WTC11 (cell line): ENCODE data around the gene DTNB. TPM values are rescaled to one million over a fixed set of nuclear protein-coding genes. Genes with fewer than 3 reads are reported as not detected.
A peak's percentile ranks its signal among the peaks of the same experiment; 100 is the strongest.
"Not testable (repeated sequence)": the region's sequence is repeated elsewhere in the genome, so short reads cannot be mapped to it uniquely, and the experiment has no call there.

Experiments
- ATAC-seq: fragments of 200-7000 bp; cut with Tn5 transposase; 2 replicates; pipeline ENCODE4 v1.10.0; 2021; ENCODE audit warnings: mild to moderate bottlenecking, moderate library complexity
- CTCF ChIA-PET: fragments of 300-600 bp; sonication (Branson Sonifier 250); formaldehyde crosslinking; loops from one replicate; lab custom pipeline; 2021; ENCODE audit warnings: antibody characterized with exemption; lab: Charles Lee
- POLR2A ChIA-PET: fragments of 350-600 bp; sonication (Branson Sonifier 250); formaldehyde crosslinking; loops from one replicate; lab custom pipeline; 2021; ENCODE audit warnings: antibody characterized with exemption; lab: Charles Lee
- DNase-seq: peaks from one replicate; pipeline ENCODE4 v3.0.0; 2021; ENCODE audit warnings: low spot score
- H3K27ac Mint-ChIP-seq: 2 replicates; pipeline ENCODE4 v1.8.0; 2021; ENCODE audit warnings: mixed read lengths
- H3K27me3 Mint-ChIP-seq: 2 replicates; pipeline ENCODE4 v1.8.0; 2021; ENCODE audit warnings: low read depth, mild to moderate bottlenecking, moderate library complexity, mixed read lengths
- H3K36me3 Mint-ChIP-seq: 2 replicates; pipeline ENCODE4 v1.8.0; 2021; ENCODE audit warnings: mixed read lengths
- H3K4me1 Mint-ChIP-seq: 2 replicates; pipeline ENCODE4 v1.8.0; 2022; ENCODE audit warnings: mixed read lengths
- H3K4me3 Mint-ChIP-seq: 2 replicates; pipeline ENCODE4 v1.8.0; 2021; ENCODE audit warnings: mild to moderate bottlenecking, moderate library complexity, mixed read lengths
- H3K9me3 Mint-ChIP-seq: 2 replicates; pipeline ENCODE4 v1.8.0; 2021; ENCODE audit warnings: mixed read lengths
- ATF1 ChIP-seq: sonication (generic); formaldehyde crosslinking; IDR thresholded peaks from 2 replicates; pipeline ENCODE4 v1.8.1; 2023; ENCODE audit warnings: mild to moderate bottlenecking, moderate library complexity, missing genetic modification reagents
- E2F1 ChIP-seq: sonication (generic); formaldehyde crosslinking; IDR thresholded peaks from 2 replicates; pipeline ENCODE4 v1.8.0; 2022; ENCODE audit warnings: mild to moderate bottlenecking, missing genetic modification reagents
- ELF4 ChIP-seq: sonication (generic); formaldehyde crosslinking; IDR thresholded peaks from 2 replicates; pipeline ENCODE4 v1.8.1; 2022; ENCODE audit warnings: low read depth, mild to moderate bottlenecking, moderate library complexity, missing genetic modification reagents
- ETV6 ChIP-seq: sonication (generic); formaldehyde crosslinking; IDR thresholded peaks from 2 replicates; pipeline ENCODE4 v1.8.1; 2022; ENCODE audit warnings: mild to moderate bottlenecking, missing genetic modification reagents
- GABPB1 ChIP-seq: sonication (generic); formaldehyde crosslinking; IDR thresholded peaks from 2 replicates; pipeline ENCODE4 v1.8.1; 2023; ENCODE audit warnings: mild to moderate bottlenecking, missing genetic modification reagents
- HMGXB4 ChIP-seq: sonication (generic); formaldehyde crosslinking; IDR thresholded peaks from 2 replicates; pipeline ENCODE4 v1.8.1; 2023; ENCODE audit warnings: mild to moderate bottlenecking, moderate library complexity, missing genetic modification reagents
- IRF2 ChIP-seq: sonication (generic); formaldehyde crosslinking; IDR thresholded peaks from 2 replicates; pipeline ENCODE4 v1.8.0; 2022; ENCODE audit warnings: low read depth, missing genetic modification reagents, borderline replicate concordance
- NFATC4 ChIP-seq: fragments of 250-450 bp; sonication (Bioruptor Pico); IDR thresholded peaks from 2 replicates; pipeline ENCODE4 v1.9.0; 2021; ENCODE audit warnings: mild to moderate bottlenecking
- NFE2L1 ChIP-seq: sonication (generic); formaldehyde crosslinking; IDR thresholded peaks from 2 replicates; pipeline ENCODE4 v1.8.1; 2023; ENCODE audit warnings: missing genetic modification reagents
- NR2C2 ChIP-seq: sonication (generic); formaldehyde crosslinking; IDR thresholded peaks from 2 replicates; pipeline ENCODE4 v1.8.0; 2022; ENCODE audit warnings: mild to moderate bottlenecking, missing genetic modification reagents
- NR3C1 ChIP-seq: sonication (generic); formaldehyde crosslinking; conservative IDR thresholded peaks from 2 replicates; pipeline ENCODE4 v1.8.1; 2023; ENCODE audit warnings: low read depth, mild to moderate bottlenecking, missing genetic modification reagents
- OVOL2 ChIP-seq: fragments of 250-450 bp; sonication (Bioruptor Pico); IDR thresholded peaks from 2 replicates; pipeline ENCODE4 v1.9.0; 2021; ENCODE audit warnings: mild to moderate bottlenecking, borderline replicate concordance
- SMAD3 ChIP-seq: sonication (generic); formaldehyde crosslinking; IDR thresholded peaks from 2 replicates; pipeline ENCODE4 v1.8.0; 2022; ENCODE audit warnings: missing genetic modification reagents, mild to moderate bottlenecking, borderline replicate concordance
- SMAD4 ChIP-seq: sonication (generic); formaldehyde crosslinking; IDR thresholded peaks from 2 replicates; pipeline ENCODE4 v1.8.0; 2022; ENCODE audit warnings: mild to moderate bottlenecking, missing genetic modification reagents
- TCF7 ChIP-seq: sonication (generic); formaldehyde crosslinking; IDR thresholded peaks from 2 replicates; pipeline ENCODE4 v1.8.0; 2022; ENCODE audit warnings: mild to moderate bottlenecking, low read depth, missing genetic modification reagents, moderate library complexity
- ZBTB21 ChIP-seq: sonication (generic); formaldehyde crosslinking; IDR thresholded peaks from 2 replicates; pipeline ENCODE4 v1.8.1; 2023; ENCODE audit warnings: mild to moderate bottlenecking, missing genetic modification reagents, borderline replicate concordance
- ZNF121 ChIP-seq: sonication (generic); formaldehyde crosslinking; IDR thresholded peaks from 2 replicates; pipeline ENCODE4 v1.8.0; 2023; ENCODE audit warnings: missing genetic modification reagents
- ZNF512 ChIP-seq: sonication (generic); formaldehyde crosslinking; IDR thresholded peaks from 2 replicates; pipeline ENCODE4 v1.8.1; 2022; ENCODE audit warnings: missing genetic modification reagents, borderline replicate concordance
- total RNA-seq: library from RNA; stranded (reverse); gene quantifications from 3 replicates; pipeline ENCODE4 v1.2.3, GENCODE V29; 2021
- TF ChIP-seq, protein P1 (sequence below): sonication (generic); formaldehyde crosslinking; IDR thresholded peaks from 2 replicates; pipeline ENCODE4 v1.8.1; 2022; ENCODE audit warnings: mild to moderate bottlenecking, missing genetic modification reagents, moderate library complexity, borderline replicate concordance
- TF ChIP-seq, protein P2 (sequence below): fragments of 250-450 bp; sonication (Bioruptor Pico); IDR thresholded peaks from 2 replicates; pipeline ENCODE4 v2.1.2; 2022; ENCODE audit warnings: mild to moderate bottlenecking, moderate library complexity

Gene DTNB
- total RNA-seq, 1 experiment from 2014 or later: 39.9 TPM

- TF ChIP-seq, protein P1, sequence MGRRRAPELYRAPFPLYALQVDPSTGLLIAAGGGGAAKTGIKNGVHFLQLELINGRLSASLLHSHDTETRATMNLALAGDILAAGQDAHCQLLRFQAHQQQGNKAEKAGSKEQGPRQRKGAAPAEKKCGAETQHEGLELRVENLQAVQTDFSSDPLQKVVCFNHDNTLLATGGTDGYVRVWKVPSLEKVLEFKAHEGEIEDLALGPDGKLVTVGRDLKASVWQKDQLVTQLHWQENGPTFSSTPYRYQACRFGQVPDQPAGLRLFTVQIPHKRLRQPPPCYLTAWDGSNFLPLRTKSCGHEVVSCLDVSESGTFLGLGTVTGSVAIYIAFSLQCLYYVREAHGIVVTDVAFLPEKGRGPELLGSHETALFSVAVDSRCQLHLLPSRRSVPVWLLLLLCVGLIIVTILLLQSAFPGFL (CRISPR knock-in tag): no peak
- TF ChIP-seq, all 79 proteins: peak for 1
Measured at GRCh38 chr2:25606892-25607291, 66.5 kb downstream of the DTNB start (continued).

DNA sequence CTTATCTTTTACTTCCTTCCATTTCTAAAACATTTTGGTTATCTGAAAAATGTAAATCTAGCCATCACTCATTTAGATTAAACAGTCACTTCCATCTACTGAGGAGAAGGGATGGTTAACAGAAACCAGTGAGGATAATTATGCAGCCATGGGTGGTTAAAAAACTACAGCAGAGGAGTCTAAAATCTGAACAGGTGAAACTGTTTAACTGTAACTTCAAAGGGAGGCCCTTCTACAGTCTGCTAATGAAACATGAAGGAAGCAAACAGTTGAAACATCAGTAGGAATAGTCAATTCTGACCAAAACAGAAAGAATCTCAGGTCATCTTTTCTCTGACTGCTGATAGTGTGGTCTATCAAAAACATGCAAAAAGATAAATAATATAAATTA, 71.0 kb downstream of the DTNB start:
- Mint-ChIP-seq H3K4me1 (no peaks in the 10 kb centered on the region; the same call in 1 of the 2 replicates), H3K27ac (no peak overlapping the region), H3K27me3 (no peaks in the 10 kb centered on the region), H3K4me3 (no peak overlapping the region), H3K36me3 (peaks cover 6% of the 10 kb centered on the region), H3K9me3 (no peaks in the 10 kb centered on the region)
- CTCF ChIA-PET: no interaction called here
- DNase-seq (no peak), ATAC-seq (no peak)
- no peak for TF ChIP-seq ZBTB21 (CRISPR knock-in tag)
- no peak for TF ChIP-seq NFATC4 (CRISPR knock-in tag)
- TF ChIP-seq SMAD4 (CRISPR knock-in tag): no peak
- TF ChIP-seq ZNF121 (CRISPR knock-in tag): no peak
- TF ChIP-seq NFE2L1 (CRISPR knock-in tag): no peak
- TF ChIP-seq NR3C1: no peak
- TF ChIP-seq E2F1 (CRISPR knock-in tag): no peak
- no peak for TF ChIP-seq OVOL2
- no peak for TF ChIP-seq SMAD3 (CRISPR knock-in tag)
- no peak for TF ChIP-seq ATF1 (CRISPR knock-in tag)
- POLR2A ChIA-PET: interaction anchor here (0.6 kb wide), 1 partner anchor 70 kb away, joined by 5 read pairs; no protein-coding TSS in a partner anchor

DNA sequence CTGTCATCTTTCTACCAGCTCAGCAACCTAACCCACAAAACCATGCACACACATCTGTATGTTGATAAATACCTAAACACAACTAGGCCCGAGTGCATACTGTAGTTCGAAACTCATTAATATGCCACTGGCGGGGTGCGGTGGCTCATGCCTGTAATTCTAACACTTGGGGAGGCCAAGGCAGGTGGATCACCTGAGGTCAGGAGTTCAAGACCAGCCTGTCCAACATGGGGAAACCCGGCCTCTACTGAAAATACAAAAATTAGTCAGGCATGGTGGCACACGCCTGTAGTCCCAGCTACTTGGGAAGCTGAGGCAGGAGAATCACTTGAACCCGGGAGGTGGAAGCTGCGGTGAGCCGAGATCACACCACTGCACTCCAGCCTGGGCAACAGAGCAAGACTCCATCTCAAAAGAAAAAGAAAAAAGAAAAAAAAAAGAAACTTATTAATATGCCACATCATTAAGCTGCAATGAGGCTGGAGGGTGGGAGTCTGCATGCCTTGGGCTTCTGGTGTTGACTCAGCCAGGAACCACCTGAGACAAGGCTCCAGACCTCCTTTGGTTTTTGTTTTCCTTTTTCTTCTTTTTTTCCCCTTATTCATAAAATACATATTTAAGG, 71.6 kb downstream of the DTNB start:
- CTCF ChIA-PET, H3K27me3 Mint-ChIP-seq, ATAC-seq, H3K36me3 Mint-ChIP-seq, H3K9me3 Mint-ChIP-seq, H3K4me1 Mint-ChIP-seq, DNase-seq, H3K27ac Mint-ChIP-seq, H3K4me3 Mint-ChIP-seq: not testable (repeated sequence)
- POLR2A ChIA-PET: interaction anchor here (0.6 kb wide), 1 partner anchor 70 kb away, joined by 5 read pairs; no protein-coding TSS in a partner anchor

GRCh38 chr2:25598911-25599310, 74.5 kb downstream of the DTNB start:
- Mint-ChIP-seq H3K27me3 (no peaks in the 10 kb centered on the region), H3K27ac (peak overlapping the region; percentile 25; the same call in 1 of the 2 replicates), H3K4me3 (no peak overlapping the region), H3K9me3 (no peaks in the 10 kb centered on the region), H3K36me3 (peaks cover 6% of the 10 kb centered on the region), H3K4me1 (peaks cover 1% of the 10 kb centered on the region)
- TF ChIP-seq, protein P2, sequence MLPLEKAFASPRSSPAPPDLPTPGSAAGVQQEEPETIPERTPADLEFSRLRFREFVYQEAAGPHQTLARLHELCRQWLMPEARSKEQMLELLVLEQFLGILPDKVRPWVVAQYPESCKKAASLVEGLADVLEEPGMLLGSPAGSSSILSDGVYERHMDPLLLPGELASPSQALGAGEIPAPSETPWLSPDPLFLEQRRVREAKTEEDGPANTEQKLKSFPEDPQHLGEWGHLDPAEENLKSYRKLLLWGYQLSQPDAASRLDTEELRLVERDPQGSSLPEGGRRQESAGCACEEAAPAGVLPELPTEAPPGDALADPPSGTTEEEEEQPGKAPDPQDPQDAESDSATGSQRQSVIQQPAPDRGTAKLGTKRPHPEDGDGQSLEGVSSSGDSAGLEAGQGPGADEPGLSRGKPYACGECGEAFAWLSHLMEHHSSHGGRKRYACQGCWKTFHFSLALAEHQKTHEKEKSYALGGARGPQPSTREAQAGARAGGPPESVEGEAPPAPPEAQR (CRISPR knock-in tag): no peak
- TF ChIP-seq IRF2: no peak
- ChIA-PET POLR2A (no interaction called here), CTCF (interaction anchor here (0.6 to 2.1 kb wide), 4 partner anchors 8 to 237 kb away, joined by 3 to 11 read pairs (median 4); no protein-coding TSS in a partner anchor)
- ATAC-seq: no peak
- no peak for DNase-seq

GRCh38 chr2:25598332-25598731, 75.0 kb downstream of the DTNB start:
- CTCF ChIA-PET: interaction anchor here (1.1 to 2.1 kb wide), 3 partner anchors 9 to 102 kb away, joined by 5 to 11 read pairs (median 6); no protein-coding TSS in a partner anchor
- TF ChIP-seq NR2C2: no peak
- TF ChIP-seq ZNF512 (CRISPR knock-in tag): no peak
- TF ChIP-seq GABPB1 (CRISPR knock-in tag): no peak
- no peak for TF ChIP-seq ETV6 (CRISPR knock-in tag)
- TF ChIP-seq ATF1 (CRISPR knock-in tag): no peak
- TF ChIP-seq HMGXB4 (CRISPR knock-in tag): no peak
- no peak for TF ChIP-seq TCF7
- no peak for TF ChIP-seq IRF2
- no peak for TF ChIP-seq ELF4 (CRISPR knock-in tag)

More at GRCh38 chr2:25598332-25598731, 75.0 kb downstream of the DTNB start:
- H3K4me1 Mint-ChIP-seq: peaks cover 5% of the 10 kb centered on the region
- DNase-seq (no peak), ATAC-seq (no peak)
- H3K36me3 Mint-ChIP-seq: peaks cover 6% of the 10 kb centered on the region
- no peaks in the 10 kb centered on the region for H3K27me3 Mint-ChIP-seq
- H3K9me3 Mint-ChIP-seq: no peaks in the 10 kb centered on the region
- no peak overlapping the region for H3K4me3 Mint-ChIP-seq
- POLR2A ChIA-PET: no interaction called here
- 0 out of 2 replicates have a peak overlapping the region, but pooled peaks have one; percentile 18 for H3K27ac Mint-ChIP-seq
